ENCODE data around the gene GPAT3. TPM values are rescaled to one million over a fixed set of nuclear protein-coding genes. Genes with fewer than 3 reads are reported as not detected.
"Not testable (repeated sequence)": the region's sequence is repeated elsewhere in the genome, so short reads cannot be mapped to it uniquely, and the experiment has no call there.

Gene GPAT3
- total and polyA plus RNA-seq, 2 of the 8 experiments (the other 6 are each of a cell fraction or from before 2014, with no cell fraction given): 0.23 to 2.0 TPM

- TF ChIP-seq, protein P1, sequence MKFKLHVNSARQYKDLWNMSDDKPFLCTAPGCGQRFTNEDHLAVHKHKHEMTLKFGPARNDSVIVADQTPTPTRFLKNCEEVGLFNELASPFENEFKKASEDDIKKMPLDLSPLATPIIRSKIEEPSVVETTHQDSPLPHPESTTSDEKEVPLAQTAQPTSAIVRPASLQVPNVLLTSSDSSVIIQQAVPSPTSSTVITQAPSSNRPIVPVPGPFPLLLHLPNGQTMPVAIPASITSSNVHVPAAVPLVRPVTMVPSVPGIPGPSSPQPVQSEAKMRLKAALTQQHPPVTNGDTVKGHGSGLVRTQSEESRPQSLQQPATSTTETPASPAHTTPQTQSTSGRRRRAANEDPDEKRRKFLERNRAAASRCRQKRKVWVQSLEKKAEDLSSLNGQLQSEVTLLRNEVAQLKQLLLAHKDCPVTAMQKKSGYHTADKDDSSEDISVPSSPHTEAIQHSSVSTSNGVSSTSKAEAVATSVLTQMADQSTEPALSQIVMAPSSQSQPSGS (IDR thresholded peaks at IDR 0.05; ENCODE audit: low read length): no peak
- TF ChIP-seq BACH1 (IDR thresholded peaks at IDR 0.05; ENCODE audit: low read length) (no peak), KDM4A (IDR thresholded peaks at IDR 0.05; ENCODE audit: low read depth, low read length, severe bottlenecking) (no peak), CTBP2 (IDR thresholded peaks at IDR 0.05; ENCODE audit: borderline replicate concordance, insufficient read depth, insufficient read length, low read length) (no peak), MAX (IDR thresholded peaks at IDR 0.05) (no peak)
Observed at GRCh38 chr4:83498187-83498586, 37.7 kb upstream of the GPAT3 start (continued).

DNA sequence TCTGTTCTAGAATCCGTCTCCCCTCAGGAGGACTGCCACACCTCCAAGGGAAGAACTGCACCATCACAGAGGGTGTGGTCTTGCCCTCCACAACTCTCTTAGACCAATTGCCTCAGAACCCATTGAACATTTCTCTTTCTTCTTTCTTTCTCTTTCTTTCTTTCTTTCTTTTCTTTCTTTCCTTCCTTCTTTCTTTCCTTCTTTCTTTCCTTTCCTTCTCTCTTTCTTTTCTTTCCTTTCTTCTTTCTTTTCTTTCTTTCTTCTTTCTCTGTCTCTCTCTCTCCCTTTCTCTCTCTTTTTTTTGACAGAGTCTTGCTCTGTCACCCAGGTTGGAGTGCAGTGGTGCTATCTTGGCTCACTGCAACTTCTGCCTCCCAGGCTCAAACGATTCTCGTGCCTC is 34.2 kb upstream of the GPAT3 start:
- H3K79me1 ChIP-seq (ENCODE audit: low read depth, low read length); H4K20me1 ChIP-seq (replicated peaks in 1 of 2; ENCODE audit: control insufficient read depth in 1 of 2, insufficient read depth in 2 of 2, low read length in 2 of 2); FAIRE-seq; H3K27me3 ChIP-seq (replicated peaks in 1 of 4; ENCODE audit: control insufficient read depth in 3 of 4, extremely low read depth in 1 of 4, insufficient read depth in 3 of 4, low read length in 3 of 4); H2AFZ ChIP-seq (ENCODE audit: low read length); POLR2A ChIA-PET (ENCODE audit: partially characterized antibody); H2BK15ac ChIP-seq (ENCODE audit: low read length); H3K18ac ChIP-seq (ENCODE audit: extremely low read depth, low read length); H4K8ac ChIP-seq (ENCODE audit: extremely low read depth, insufficient read depth, low read length); H3K23ac ChIP-seq (ENCODE audit: insufficient read length); H3K14ac ChIP-seq (ENCODE audit: insufficient read length); H3K4me1 ChIP-seq (replicated peaks in 1 of 4; ENCODE audit: control insufficient read depth in 3 of 4, insufficient read depth in 4 of 4, low read length in 3 of 4); H4K5ac ChIP-seq (ENCODE audit: insufficient read length, low read depth, low read length); H2BK12ac ChIP-seq (ENCODE audit: low read depth, low read length); H2BK5ac ChIP-seq (ENCODE audit: low read depth, low read length); CTCF ChIA-PET (ENCODE audit: partially characterized antibody); H3K23me2 ChIP-seq (ENCODE audit: low read depth, low read length); H3K9ac ChIP-seq (replicated peaks in 1 of 4; ENCODE audit: extremely low read depth in 1 of 4, low read depth in 3 of 4, low read length in 3 of 4); H2BK120ac ChIP-seq (replicated peaks; ENCODE audit: low read depth, low read length); H3K4me3 ChIP-seq (ENCODE audit: extremely low read depth in 1 of 4, insufficient read depth in 2 of 4, low read depth in 3 of 4, low read length in 4 of 4); H3K27ac ChIP-seq (ENCODE audit: low read depth, low read length); H3K79me2 ChIP-seq (ENCODE audit: control insufficient read depth in 1 of 2, insufficient read depth in 2 of 2, low read length in 2 of 2); H2BK20ac ChIP-seq (ENCODE audit: low read length); H2AK5ac ChIP-seq (ENCODE audit: low read depth, low read length); H3K4ac ChIP-seq (replicated peaks; ENCODE audit: insufficient read length, low read depth, low read length); DNase-seq (ENCODE audit: low read depth in 1 of 2, low spot score in 2 of 2); H3K56ac ChIP-seq (replicated peaks; ENCODE audit: insufficient read length, low read depth, low read length); H3K36me3 ChIP-seq (ENCODE audit: control insufficient read depth in 2 of 4, insufficient read depth in 4 of 4, low read length in 3 of 4); H3K4me2 ChIP-seq (ENCODE audit: insufficient read depth in 1 of 2, low read depth in 2 of 2, low read length in 2 of 2); H3K9me3 ChIP-seq (ENCODE audit: insufficient read depth in 2 of 2, low read depth in 1 of 2, low read length in 1 of 2); H4K91ac ChIP-seq (replicated peaks; ENCODE audit: insufficient read length, low read length): not testable (repeated sequence)
- 78% methylated on average over 3 of the region's 3 CpGs; no CpG with 5 or more reads in 1 of the 2 experiments for WGBS, 2 experiments (ENCODE audit: extremely low coverage in 1 of 2, insufficient coverage in 1 of 2, insufficient read length in 1 of 2, insufficient replicate concordance in 2 of 2, low coverage in 1 of 2, low lambda C conversion rate in 2 of 2, missing lambda C conversion rate in 1 of 2)

Data from H1 (cell line).